GM18502 (cell line): ENCODE measurements around the gene FHL1.

Experiments used
- ATAC-seq: cut with Tn5 transposase; IDR thresholded peaks from one replicate; pipeline ENCODE4 v1.9.1; 2021; ENCODE audit warnings: mild to moderate bottlenecking; ENCODE audit not compliant: unreplicated experiment, poor library complexity

The FHL1 gene

GRCh38 chrX:136250191-136251040 lies 103.1 kb downstream of the FHL1 start:
- peak; percentile 39 for ATAC-seq

GRCh38 chrX:136251041-136251991 lies 104.0 kb downstream of the FHL1 start, which contains the start of gene MAP7D3:
Gene MAP7D3 (minus strand): TSS chrX:136251400. CDS start chrX:136251358, 42 bp downstream.
- ATAC-seq, result peak; percentile 82

DNA sequence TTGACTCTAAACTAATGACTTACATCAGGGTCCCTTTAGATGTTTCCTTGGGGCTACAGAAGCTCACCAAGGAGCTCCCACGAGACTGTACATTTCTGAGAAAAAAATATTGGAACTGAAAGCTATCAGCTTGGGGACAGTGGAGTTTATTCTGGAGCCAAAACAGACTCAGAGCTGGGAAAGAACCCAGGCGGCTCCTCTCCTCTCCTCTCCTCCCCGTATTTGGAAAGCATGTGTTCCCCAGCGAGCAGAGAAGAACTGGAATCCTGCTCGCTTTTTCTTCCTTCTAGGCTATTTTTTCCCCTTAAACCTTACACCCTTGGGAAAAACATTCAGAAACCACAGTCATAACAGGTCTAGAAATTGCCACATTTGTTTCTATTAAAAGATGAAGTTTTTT lies 108.2 kb downstream of the FHL1 start:
- ATAC-seq, result no peak

DNA sequence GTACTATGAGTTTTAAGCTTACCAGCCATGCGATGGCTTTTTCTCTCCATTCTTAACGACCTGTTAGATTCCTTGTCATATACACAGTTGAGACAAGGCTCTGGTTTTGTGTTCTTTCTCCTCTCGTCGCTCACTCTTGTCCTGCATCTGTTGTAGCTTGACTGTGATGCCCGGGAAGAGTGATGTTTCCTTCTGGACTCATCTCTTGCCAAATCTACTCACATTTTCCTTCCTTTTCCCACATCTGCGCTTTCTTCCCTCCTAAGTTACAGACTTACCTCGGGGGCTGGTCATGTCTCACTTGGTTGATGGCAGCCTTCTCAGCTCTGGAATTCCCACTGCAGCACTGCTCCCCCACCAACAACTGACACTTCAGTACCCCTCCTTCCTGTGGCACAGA lies 108.7 kb downstream of the FHL1 start:
- ATAC-seq, result no peak

GRCh38 chrX:136258951-136259350 lies 111.6 kb downstream of the FHL1 start:
- ATAC-seq, result no peak

DNA sequence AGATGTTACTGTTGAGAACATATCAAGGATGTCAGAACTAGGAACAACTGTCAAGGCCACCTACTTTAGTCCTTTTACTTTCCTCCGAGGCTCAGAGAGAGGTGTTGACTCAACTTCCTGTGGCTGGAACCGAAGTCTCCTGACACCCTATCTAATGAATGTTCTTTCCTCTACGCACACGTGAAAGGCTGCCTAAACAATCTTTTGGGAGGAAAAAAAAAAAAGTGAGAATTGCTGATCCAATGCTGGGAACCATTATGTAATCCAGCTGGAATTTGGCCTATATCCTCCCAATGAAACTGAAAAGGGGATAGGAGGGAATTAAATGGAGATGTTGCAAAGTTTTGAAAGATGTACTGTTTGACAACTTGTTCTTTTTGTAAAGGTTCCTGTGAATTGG lies 112.2 kb downstream of the FHL1 start:
- no peak for ATAC-seq

DNA sequence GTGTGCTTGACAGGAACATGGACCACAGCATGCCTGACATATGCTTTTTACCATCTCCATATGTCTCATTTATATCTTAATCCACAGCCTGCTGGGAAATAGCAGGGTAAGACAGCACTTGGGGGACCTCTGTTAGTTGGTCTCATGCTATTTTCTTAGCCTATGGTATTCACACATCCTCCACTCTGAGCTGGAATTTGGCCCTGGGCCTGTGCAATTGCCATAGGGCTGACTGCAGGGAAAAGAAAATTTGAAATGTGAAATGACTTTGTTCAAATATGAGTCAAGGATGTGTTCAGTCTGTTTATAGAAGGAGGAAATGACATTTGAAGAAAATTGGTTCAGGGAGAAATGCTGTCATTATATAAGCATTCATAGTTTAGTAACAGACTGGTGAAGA lies 113.4 kb downstream of the FHL1 start:
- ATAC-seq, result no peak
